Measurements from ENCODE around the gene PCSK5.
"Not testable (repeated sequence)": the region's sequence is repeated elsewhere in the genome, so short reads cannot be mapped to it uniquely, and the experiment has no call there.

Gene PCSK5

GRCh38 chr9:76007935-76008334 lies 117.5 kb downstream of the PCSK5 start:
- DNase-seq (ENCODE audit: low read depth): no peak

- no peak for DNase-seq (ENCODE audit: low read depth)
Observed at GRCh38 chr9:76013809-76014208, 123.3 kb downstream of the PCSK5 start.

- DNase-seq (ENCODE audit: low read depth): no peak
Observed at GRCh38 chr9:76018235-76018634, 127.8 kb downstream of the PCSK5 start.

- DNase-seq (ENCODE audit: low read depth): no peak
Observed at GRCh38 chr9:76018761-76019160, 128.3 kb downstream of the PCSK5 start.

GRCh38 chr9:76020652-76021051 lies 130.2 kb downstream of the PCSK5 start:
- no peak for DNase-seq (ENCODE audit: low read depth)

GRCh38 chr9:76022317-76022716 lies 131.8 kb downstream of the PCSK5 start:
- no peak for DNase-seq (ENCODE audit: low read depth)

GRCh38 chr9:76023715-76024195 lies 133.3 kb downstream of the PCSK5 start:
- peak; percentile 52 for DNase-seq (ENCODE audit: low read depth)

GRCh38 chr9:76025286-76025685 lies 134.8 kb downstream of the PCSK5 start:
- no peak for DNase-seq (ENCODE audit: low read depth)

GRCh38 chr9:76026796-76027195 lies 136.3 kb downstream of the PCSK5 start:
- no peak for DNase-seq (ENCODE audit: low read depth)

- DNase-seq (ENCODE audit: low read depth): peak; percentile 62
Observed at GRCh38 chr9:76027416-76027815, 136.9 kb downstream of the PCSK5 start.

- no peak for DNase-seq (ENCODE audit: low read depth)
Observed at GRCh38 chr9:76027861-76028260, 137.4 kb downstream of the PCSK5 start.

GRCh38 chr9:76032038-76032796 lies 141.7 kb downstream of the PCSK5 start:
- no peak for DNase-seq (ENCODE audit: low read depth)

- no peak for DNase-seq (ENCODE audit: low read depth)
Observed at GRCh38 chr9:76032797-76033373, 142.4 kb downstream of the PCSK5 start.

- no peak for DNase-seq (ENCODE audit: low read depth)
Observed at GRCh38 chr9:76034049-76034448, 143.6 kb downstream of the PCSK5 start.

- no peak for DNase-seq (ENCODE audit: low read depth)
Observed at GRCh38 chr9:76036762-76037161, 146.3 kb downstream of the PCSK5 start.

GRCh38 chr9:76037587-76038225 lies 147.2 kb downstream of the PCSK5 start:
- DNase-seq (ENCODE audit: low read depth): no peak

- no peak for DNase-seq (ENCODE audit: low read depth)
Observed at GRCh38 chr9:76038431-76038830, 148.0 kb downstream of the PCSK5 start.

- DNase-seq (ENCODE audit: low read depth): peak; percentile 2
Observed at GRCh38 chr9:76044266-76044819, 153.9 kb downstream of the PCSK5 start.

GRCh38 chr9:76045221-76045620 lies 154.7 kb downstream of the PCSK5 start:
- no peak for DNase-seq (ENCODE audit: low read depth)

- DNase-seq (ENCODE audit: low read depth): no peak
Observed at GRCh38 chr9:76049341-76049740, 158.9 kb downstream of the PCSK5 start.

GRCh38 chr9:76067696-76068095 lies 177.2 kb downstream of the PCSK5 start:
- DNase-seq (ENCODE audit: low read depth): no peak

GRCh38 chr9:76077537-76077936 lies 187.1 kb downstream of the PCSK5 start:
- no peak for DNase-seq (ENCODE audit: low read depth)

GRCh38 chr9:76081281-76081680 lies 190.8 kb downstream of the PCSK5 start:
- not testable (repeated sequence) for DNase-seq (ENCODE audit: low read depth)

All from amniotic epithelial cell (primary cell).